Stimulated activated CD4-positive, alpha-beta T cell treated with anti-CD3 and anti-CD28 coated beads, Interleukin-12 subunit alpha, Interleukin-12 subunit beta, amount 100 ng/mL, for 24 hours (primary cell): ENCODE results near the gene MEF2C.
"Not testable (repeated sequence)": the region's sequence is repeated elsewhere in the genome, so short reads cannot be mapped to it uniquely, and the experiment has no call there.

Source experiments
- DNase-seq, 2 experiments: peaks; one replicate each; pipeline ENCODE4 v3.0.0-alpha.2; 2020; ENCODE audit warnings: low read depth in 2 of 2

The MEF2C gene

DNA sequence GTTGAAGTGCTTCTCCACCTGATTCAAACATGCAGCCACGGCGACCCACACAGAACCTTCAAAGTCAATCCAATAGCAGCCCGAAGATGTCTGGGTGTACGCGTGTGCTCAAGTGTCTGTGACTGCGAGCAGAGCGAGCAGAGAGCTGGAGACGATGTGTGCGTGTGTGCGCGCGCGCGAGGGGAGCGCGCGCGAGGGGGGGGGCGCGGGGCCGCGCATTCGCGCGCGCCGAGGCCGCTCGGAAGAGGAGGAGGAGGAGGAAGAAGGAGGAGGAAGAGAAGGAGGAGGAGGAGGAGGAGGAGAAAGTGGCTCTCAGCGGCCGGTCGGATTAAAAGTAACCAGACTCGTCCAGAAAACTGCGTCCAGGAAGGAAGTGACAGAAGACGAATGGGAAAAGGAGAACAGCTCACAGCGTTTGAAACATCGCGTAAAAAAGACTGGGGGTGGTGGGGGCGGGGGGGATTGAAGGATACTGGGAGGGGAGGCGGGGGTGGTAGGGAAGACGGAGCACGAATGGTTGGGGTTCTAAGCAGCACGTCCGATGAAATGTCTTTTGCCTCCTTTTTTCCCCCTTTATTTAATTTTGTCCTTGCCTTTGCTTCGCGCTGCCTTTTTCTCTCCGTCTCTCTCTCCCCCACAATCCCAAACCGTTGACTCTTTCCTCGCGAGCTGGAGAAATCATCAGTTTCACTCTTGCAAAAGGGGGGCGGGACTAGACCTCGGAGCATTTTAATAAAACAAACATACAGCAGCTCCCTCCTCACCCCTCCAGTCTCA is at the start of gene MEF2C:
MEF2C (minus strand) TSS at position 126 of the 777 bp plus-strand sequence. CDS start 59,396 bp downstream, outside the sequence.
- DNase-seq = no peak

DNA sequence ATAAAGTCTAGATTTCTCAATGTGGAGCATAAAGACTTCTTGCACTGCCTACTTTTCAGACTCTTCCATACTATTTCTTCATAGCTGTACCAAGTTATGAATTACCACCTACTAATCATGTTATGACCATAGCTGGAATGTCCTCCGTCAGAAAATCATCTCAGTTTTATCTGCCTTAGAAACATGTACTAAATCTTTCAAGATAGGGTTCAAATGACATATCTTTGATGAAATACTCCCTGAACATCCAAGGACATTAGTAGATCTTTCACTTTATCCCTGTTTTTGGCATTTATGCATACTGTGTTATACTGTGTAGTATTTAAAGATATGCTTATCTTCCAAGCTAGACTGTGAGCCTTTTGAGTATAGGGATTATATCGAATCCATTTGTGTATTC is 49.6 kb upstream of the MEF2C start:
- DNase-seq = no peak

DNA sequence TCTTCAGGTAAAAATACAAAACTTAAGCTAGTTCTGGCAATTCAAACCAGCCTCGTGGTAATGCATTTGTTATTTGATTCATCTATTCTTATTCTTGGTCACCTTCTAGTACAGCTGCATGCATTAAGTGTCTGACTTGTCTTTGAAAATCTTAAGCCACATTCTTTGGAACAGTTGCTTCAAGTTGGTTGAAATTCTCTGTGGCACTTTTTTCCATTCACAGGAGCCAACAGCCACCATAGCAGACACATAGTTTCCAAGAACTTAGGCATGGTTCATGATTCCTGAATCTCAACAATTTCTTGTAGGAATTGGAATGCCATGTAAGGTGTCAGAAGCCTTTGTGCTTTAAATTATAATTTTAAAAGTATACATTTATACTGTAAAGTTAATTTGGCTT is 47.4 kb upstream of the MEF2C start:
- DNase-seq = no peak

DNA sequence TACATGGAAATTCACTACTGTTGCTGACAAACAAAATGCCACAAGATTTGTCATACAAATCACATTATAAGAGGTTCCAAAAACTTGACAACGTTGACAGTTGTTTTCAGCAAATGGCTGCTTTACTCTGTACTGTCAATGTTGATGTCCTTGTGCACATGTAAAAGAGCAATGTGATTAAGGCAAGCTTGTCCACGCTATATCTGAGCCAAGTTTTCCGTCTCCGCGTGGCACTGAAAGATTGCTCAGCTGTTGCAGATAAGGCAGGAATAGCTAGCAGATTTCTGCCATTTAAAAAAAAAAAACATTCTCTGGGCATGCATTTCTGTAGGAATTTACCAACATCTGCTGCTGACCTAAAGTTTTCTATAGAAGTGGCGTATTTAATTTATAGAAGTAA is 46.4 kb upstream of the MEF2C start:
- no peak for DNase-seq

DNA sequence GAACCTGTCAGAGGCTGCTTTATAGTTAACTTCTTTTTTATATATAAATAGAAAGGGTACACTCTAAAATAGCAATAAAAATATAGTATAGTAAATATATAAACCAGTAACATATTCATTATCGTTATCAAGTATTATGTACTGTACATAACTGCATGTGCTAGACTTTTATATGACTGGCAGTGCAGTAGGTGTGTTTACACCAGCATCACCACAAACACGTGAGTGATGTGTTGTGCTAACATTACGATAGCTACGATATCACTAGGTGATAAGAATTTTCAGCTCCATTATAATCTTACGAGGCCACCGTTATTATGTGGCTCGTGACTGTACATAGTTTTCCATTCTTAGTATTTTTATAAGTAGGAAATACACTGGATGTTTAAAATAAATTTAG is 43.8 kb upstream of the MEF2C start:
- DNase-seq = no peak

DNA sequence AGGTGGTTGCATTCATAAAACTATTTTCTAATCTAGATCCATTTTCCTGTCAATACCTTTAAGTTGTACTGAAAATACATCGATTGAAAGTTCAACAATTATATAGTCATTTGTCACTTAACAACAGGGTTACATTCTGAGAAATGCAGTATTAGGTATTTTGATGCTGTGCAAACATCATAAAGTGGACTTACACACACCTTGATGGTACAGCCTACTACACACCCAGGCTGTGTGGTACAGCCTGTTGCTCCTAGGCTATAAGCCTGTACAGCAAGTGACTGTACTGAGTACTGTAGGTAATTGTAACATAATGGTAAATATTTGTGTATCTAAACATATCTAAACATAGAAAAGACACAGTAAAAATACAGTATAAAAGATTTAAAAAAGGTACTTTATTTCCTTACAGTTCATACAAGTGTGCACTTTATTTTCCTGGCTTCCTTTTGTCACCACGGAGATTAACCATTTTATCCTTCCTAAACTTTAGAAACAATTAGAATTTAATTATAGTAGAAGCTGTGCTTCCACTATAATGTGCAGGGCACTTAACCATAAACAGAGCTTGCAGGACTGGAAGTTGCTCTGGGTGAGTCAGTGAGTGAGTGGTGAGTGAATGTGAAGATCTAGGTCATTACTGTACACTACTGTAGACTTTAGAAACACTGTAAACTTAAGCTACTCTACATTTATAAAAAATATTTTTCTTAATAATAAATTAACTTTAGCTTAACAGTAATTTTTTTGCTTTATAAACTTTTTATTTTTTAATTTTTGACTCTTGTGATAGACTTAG is 42.9 kb upstream of the MEF2C start:
- DNase-seq = no peak

DNA sequence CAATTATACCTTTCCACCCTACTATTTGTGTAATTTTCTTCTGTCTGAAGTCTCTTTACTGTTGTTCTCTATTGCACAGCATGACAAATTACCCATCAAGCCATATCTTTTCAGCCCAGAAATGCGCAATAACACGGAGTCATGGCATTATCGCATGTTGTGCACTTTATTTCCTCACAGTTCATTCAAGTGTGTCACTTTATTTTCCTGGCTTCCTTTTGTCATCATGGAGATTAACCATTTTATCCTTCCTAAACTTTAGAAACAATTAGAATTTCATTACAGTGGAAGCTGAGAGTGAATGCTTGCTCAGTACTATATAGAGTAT is 41.3 kb upstream of the MEF2C start:
- DNase-seq = no peak

DNA sequence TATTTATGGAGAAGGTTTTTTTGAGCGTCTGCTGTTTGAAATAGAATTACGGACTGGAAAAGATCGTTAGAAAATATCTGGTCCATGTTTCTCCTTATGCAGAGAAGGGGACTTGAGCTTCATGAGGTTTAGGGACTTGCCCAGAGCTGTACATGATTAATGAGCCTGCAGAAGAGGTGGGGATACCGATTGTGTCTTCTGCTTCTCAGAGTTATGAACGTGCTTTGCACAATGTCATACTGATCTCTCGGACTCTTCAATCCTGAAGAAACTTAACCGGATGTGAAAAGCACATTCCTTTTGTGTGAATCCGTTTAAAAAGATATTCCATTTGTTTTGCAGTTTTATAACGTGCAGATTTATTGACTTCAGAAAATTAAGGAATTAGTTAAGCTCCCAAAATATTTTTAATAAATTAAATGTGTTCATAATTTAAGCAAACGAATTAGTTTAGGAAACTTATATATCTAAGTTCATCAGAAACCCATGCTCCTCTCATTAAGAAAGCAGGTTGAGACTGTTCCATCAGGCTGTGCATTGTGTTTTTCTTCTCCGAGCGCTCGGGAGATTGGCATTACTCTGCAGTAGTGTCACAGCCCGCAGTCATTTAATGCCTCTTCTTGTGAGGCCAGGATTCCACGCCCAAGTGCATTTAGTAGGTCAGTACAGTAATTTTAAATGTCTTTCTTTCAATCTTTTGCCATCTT is 40.8 kb upstream of the MEF2C start:
- no peak for DNase-seq

DNA sequence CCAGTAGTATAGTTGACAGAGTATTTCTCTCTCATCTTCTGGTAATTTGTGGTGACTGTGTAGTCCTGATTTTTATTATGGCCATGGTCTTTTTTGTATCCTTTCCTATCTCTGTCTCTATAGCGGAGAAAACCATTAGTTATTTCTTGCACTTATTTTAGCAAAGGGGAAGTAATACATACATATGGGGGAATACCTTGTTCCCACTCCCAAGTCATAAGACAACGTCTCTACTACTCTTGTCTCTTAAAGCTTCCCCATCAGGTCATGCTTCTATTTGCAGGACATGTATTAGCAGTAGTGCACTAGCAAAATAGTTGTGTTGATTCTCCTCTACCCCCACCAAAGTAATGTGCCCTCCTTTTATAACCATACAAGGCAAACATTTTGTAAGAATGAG is 29.8 kb upstream of the MEF2C start:
- DNase-seq = not testable (repeated sequence)

DNA sequence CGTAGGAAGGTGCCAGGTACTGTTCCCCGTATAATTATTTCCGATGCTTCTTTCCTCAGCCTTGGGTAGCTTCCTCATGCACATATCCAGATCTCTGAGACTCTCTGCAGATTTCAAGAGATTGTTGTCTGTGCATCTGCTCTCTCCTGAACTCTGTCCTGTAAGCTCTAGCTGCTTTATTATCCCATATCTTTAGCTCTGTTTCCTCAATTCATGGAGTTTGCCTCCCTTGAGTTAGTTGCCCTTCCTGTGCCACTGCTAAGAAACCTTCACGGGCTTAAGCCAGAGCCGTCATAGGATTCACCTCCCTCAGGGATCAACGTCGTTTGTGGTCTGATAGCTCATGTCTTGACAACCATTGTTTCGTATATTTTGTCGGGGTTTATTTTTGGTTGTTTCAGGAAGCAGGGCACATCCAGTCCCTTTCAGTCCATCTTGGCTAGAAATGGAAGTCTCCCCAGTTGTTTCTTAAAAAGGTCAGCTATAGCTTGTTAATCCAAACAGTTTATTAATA is 28.1 kb upstream of the MEF2C start:
- DNase-seq = not testable (repeated sequence)

DNA sequence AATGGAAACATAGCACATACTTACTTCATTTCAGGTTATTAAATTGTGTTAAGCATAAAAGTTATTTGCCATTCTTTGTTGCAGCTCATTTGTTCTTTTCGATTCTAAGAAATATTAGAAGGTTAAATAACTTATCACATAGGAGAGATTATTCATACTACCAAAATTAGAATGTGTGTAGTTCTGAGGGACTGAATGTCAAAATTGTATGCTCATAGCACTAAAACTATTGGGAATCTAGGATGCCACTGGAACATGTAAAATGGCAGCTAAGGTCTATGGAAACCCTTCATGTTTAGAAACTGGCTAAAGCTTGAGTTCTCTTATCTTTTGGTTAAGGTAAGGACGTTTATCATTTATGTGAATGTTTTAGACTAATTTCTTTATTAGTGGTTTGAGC is 21.5 kb upstream of the MEF2C start:
- not testable (repeated sequence) for DNase-seq

DNA sequence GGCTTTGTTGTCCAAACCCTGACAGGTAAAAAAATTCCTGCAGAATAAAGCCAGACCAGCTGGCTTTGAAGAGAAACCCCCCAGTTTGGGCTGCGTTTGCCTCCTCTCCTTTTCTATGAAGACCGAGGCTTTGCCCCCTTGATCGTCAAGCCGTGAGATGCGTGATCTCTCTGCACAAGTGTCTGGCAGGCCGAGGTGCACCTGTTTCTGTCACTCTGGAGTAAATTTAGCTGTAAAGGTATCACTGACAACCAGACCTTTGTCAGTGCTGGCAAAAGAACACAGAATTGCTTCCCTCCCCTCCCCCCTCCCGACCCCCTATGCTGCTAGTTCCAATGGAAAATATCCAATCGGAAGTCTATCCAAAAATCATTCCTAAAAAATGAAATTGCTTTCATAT is 21.0 kb upstream of the MEF2C start:
- DNase-seq = not testable (repeated sequence)

DNA sequence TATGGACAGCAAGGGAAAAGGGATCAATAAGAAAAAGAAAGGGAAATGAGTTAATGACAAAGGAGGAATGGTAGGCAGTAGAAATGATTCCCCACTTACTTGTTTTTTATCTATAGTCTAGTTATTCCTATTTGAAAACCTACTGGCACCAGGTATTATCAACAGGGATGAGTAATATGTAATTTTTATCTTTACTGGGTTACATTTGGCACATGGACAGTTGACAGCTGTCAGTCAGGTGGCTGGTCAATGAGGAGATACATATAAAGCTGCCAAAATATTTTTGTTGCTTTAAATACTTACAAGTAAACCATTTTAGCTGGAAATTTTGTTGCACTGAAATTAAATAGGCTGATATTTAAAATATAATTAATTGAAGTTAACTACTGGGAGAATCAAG is 18.1 kb upstream of the MEF2C start:
- DNase-seq = not testable (repeated sequence)

DNA sequence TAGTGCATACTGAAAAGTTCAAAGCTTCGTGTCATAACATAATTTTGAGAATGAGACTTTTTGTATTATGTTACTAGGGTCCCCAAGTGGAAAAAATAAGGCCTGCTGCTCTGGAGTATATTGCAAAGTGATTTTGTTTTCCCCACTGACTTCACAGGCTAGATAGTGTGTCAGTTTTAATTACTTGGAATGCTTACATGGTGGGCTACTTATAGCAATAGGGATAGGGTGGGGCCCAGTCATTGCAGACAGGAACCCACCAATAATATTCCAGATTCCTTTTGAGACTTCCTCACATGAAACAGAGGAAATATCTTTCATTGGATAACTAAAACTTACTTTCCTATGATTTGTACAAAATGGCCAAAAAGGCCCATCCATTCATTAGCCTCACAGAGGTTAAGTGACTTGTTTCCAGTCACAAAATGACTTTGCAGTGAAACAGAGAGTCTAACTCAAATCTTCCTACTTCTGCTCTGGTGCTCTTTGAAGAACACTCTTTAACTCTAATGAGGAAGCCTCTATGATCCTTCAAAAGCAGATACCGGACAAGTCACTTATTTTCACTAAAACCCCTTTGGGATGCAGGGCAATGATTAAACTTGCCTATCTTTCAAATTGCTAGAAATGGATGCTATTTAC is 16.2 kb upstream of the MEF2C start:
- DNase-seq = no peak

DNA sequence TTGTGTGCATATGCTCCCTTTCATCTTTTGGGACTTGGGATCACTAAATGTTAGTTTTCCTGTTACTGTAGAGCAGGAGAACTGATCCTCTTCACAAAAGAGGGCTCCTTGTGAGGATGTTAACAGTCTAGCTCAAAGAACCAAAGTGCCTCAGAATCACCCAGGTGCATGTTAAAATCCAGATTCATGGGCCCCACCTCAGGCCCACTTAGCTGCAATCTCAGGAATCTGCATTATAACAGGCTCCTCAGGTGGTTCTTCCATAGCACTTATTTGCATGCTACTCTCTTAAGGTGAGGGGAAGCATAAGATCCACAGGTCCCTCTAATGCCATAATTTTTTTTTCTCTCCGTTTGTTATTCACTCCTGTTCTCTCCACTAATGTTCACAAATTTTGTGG is 14.8 kb upstream of the MEF2C start:
- no peak for DNase-seq

DNA sequence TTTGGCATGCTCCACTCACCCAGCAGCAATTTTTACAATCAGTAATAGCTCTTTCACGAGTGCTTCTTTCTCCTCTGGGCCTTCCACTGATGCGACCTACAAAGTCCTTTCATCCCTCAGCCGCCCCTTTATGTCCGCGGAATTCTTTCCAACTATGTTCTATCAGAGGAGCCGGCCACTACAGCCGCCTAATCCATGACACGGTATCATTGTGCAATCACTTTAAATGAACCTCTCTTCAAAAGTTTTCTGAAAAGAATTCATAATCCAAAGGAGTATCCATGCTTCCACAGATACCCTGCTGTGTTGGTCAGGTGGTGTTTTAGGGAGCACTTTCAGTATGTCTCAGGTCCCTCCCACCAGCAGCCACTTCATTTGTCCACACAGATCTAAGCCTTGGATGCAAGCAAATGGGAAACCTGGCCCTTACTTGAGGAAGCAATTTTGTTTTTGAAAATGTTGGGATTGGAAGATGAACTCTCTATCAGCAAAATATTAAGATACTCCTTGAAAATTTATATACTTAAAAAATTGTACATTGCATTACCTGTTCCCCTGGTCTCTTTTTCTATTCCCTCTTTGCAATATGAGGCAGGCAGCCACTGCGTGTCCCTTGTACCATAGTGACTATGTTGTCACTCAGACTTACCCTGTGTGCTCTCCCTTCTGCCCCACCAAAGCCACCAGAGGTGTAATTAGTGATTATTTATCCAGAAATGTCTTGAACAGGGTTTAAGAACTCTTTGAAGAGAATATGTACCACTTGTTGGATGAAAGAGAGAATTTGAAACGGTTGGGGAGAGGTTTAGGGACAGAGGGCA is 12.9 kb upstream of the MEF2C start:
- DNase-seq = no peak

DNA sequence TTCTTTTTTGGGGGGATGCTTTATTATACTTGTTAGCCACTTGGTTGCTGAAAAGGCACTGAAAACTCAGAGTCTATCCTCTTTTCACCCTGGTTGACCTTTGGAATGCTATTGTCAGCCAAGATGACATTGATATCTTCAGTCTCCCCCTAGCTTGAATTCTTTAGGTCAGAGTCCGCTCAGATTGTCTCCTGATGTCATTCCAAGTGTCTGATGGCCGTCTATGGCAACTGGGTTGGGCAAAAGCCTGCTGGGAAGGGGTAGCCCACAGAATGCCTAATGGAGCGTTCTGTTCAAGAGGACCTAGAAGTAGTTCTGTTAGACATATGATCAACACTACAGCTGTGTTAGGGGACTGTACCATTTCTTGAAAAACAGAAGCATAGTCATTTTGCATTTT is 9.7 kb upstream of the MEF2C start:
- no peak for DNase-seq

DNA sequence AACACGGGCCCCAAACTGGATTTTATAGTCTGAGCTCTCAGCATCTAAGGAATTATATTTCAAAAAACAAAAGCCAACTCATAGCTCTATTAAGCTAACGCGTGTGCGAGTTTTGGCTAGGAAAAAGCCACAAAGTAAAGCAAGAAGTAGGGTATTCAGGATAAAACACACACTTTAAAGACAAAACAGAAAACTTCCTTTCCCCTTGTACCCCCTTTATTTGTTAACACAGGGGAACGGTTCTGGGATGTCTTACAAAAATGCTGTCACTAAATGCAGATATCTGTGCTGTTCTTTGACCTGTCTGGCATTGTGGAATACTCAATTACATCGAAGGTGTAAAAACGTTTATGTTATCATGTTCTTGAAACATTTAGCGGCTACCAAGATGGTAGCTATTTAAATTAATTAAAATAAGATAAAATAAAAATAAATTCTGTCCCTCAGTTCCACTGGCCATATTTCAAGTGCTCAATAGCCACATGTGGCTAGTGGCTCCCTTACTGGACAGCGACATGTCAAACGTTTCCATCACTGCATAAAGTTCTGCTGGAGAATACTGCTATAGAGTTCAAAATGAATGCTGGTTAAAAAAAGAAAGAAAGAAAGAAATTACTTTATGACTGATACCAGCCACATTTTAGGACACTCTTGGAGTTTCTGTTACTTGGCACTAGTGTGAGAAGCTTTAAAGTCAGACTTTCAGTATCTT is 7.2 kb upstream of the MEF2C start:
- no peak for DNase-seq

DNA sequence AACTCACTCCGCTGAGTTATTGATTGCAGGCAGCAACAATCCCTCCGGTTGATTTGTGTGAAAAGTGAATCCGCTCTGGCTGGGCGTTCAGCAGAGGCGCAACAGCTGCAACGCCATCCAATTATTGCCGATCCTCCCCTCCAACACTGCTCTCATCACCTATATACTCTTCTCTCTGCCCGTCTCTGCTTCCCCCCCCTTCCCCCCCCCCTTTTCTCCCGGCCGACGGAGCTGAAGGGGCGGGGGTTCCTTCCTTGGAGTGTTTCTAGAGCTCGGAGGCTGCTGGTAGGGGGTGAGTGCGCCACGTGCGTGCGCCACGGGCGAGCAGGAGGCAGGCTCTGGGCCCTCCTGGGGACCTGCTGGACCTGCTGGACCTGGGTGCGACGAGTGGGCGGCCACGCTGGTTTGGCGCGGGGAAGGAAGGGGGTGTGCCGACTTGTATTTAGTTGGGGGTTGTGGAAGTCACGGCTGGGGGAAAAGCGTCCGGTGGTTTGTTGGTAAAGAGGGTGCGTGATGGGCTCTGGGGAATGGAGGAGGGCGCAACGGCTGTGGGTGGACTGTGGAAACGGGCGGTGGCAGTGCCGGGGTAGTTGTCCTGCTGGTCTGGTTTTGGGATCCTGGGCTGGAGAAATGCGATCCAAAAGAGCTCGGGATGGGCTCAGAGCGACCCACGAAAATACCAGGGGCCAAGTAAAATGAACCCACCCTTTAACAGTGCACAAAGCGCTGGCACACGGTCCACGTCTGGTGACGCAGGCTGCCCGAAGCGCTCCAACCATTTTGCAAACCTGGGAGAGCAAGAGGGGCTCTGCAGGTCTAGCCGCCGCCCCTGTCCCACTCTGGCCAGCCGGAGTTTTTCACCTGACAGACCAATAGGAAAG is 6.4 kb upstream of the MEF2C start:
- DNase-seq = no peak

DNA sequence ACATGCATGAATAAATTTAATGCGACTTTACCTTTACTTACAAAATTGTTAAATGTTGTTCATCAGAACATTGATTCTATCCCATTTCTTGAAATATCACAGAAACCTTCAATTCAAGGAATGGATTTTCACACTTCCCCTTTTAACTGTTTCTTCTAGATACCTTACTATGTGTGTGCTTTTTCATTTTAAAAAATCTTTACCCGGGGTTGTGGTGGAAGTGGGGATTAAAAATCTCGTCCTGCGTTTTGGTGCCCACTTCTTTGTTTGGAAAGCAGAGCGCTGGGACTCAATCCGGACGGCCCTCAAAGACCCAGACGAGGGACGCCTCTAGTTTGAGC is 5.8 kb upstream of the MEF2C start:
- DNase-seq = no peak
